Measurements from ENCODE around the gene ARL14.

Gene ARL14

DNA sequence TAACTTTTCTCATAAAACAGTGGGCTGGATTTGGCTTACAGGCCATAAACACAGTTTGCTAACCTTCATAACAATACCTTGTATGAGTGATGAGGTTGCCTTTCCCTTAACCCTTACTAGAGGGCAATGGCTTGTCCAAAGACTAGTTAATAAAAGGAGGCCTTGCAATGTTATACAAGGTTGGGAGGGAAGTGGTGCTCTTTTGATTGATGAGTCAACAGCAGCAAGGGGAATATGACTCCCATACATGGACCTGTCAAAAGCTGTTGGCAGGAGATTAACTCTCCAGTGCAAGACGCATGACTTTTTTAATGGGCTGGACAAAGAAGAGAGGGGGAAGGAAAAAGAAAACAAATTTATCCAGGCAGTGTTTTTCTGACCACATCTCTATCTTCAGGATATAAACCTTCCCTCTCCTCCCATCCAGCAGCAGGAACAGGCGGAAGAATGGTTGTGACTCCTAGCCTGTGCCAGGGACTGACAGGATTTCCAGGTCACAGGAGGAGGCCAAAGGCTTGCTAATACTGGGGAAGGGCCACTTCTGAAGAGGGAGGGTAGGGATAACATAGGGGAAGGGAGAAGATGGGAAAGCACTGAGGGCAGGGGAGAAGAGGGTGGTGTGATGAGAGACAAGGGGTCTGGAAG lies 35.2 kb upstream of the ARL14 start:
- DNase-seq (ENCODE audit: low read depth, low spot score), result peak; percentile 15

DNA sequence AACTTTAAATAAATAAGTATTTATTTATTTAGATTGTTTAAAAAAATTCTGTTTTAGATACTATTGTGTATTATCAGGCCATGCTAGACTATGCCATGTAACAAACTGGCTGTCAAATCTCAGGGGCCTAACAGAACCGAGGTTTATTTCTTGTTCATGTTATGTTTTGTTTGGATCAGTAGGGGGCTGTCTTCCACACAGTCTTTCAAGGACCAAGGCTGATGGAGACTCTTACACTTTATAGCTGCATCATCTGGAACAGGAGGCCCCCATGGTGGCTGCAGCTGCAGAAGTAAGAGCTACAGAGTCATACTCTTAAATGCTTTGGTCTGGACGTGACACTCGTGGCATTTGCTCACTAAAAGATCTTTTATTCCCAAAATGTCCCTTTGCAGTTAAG lies 33.0 kb upstream of the ARL14 start:
- H3K4me3 ChIP-seq (ENCODE audit: low read depth, low read length), result no peak overlapping the region
- in situ Hi-C loops (cut with HindIII; ENCODE audit: low sequenced_read_pairs), result no loop called here
- DNase-seq (ENCODE audit: low read depth, low spot score), result peak; percentile 9
- TF ChIP-seq, protein P1, sequence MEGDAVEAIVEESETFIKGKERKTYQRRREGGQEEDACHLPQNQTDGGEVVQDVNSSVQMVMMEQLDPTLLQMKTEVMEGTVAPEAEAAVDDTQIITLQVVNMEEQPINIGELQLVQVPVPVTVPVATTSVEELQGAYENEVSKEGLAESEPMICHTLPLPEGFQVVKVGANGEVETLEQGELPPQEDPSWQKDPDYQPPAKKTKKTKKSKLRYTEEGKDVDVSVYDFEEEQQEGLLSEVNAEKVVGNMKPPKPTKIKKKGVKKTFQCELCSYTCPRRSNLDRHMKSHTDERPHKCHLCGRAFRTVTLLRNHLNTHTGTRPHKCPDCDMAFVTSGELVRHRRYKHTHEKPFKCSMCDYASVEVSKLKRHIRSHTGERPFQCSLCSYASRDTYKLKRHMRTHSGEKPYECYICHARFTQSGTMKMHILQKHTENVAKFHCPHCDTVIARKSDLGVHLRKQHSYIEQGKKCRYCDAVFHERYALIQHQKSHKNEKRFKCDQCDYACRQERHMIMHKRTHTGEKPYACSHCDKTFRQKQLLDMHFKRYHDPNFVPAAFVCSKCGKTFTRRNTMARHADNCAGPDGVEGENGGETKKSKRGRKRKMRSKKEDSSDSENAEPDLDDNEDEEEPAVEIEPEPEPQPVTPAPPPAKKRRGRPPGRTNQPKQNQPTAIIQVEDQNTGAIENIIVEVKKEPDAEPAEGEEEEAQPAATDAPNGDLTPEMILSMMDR (IDR thresholded peaks at IDR 0.05; ENCODE audit: low read depth, low read length), result peak; percentile 28

More for the DNA sequence above, 35.2 kb upstream of the ARL14 start:
- TF ChIP-seq, protein P1 (IDR thresholded peaks at IDR 0.05; ENCODE audit: low read depth, low read length), result no peak
- in situ Hi-C loops (cut with HindIII; ENCODE audit: low sequenced_read_pairs), result no loop called here
- H3K4me3 ChIP-seq (ENCODE audit: low read depth, low read length), result no peak overlapping the region

DNA sequence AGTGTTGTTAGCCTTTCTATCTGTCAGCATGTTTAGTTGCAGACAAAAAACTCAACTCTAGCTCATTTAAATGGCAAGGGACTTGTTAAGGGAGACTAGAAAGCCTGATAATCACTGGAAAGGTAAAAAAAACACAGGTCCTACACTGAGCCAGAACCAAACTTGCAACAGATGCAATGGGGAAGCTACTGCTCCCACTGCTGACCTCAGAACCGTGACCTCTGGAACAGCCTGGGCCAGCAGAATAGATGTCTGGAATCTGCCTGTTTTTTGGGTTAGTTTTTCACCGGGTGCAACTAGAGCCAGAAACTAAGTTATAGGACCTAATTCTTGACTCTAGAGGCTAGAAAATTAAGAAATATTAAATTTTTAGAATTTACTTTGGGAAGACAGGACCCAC lies 32.5 kb upstream of the ARL14 start:
- DNase-seq (ENCODE audit: low read depth, low spot score), result no peak
- H3K4me3 ChIP-seq (ENCODE audit: low read depth, low read length), result no peak overlapping the region
- TF ChIP-seq, protein P1 (IDR thresholded peaks at IDR 0.05; ENCODE audit: low read depth, low read length), result no peak
- in situ Hi-C loops (cut with HindIII; ENCODE audit: low sequenced_read_pairs), result no loop called here

GRCh38 chr3:160648701-160649100 lies 28.3 kb upstream of the ARL14 start:
- TF ChIP-seq, protein P1 (IDR thresholded peaks at IDR 0.05; ENCODE audit: low read depth, low read length), result no peak
- no peak overlapping the region for H3K4me3 ChIP-seq (ENCODE audit: low read depth, low read length)
- DNase-seq (ENCODE audit: low read depth, low spot score), result no peak
- in situ Hi-C loops (cut with HindIII; ENCODE audit: low sequenced_read_pairs), result no loop called here

DNA sequence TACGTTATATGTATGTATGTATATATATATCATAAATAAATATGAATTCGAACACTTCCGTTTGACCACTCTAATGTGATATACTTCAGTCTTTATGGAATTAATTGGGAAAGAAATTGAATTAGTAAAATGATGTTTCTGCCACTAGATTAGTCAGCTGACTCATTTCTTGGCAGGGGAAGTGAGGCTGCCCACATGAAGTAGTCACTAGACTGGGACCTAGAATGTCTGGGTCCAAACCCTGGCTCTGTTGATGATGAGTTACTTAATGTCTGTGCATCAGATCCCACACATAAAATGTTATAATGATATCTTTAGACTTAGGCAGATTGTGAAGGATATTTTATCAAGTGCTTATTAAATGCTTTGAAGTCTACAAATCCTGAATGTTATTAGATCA lies 27.4 kb upstream of the ARL14 start:
- H3K4me3 ChIP-seq (ENCODE audit: low read depth, low read length), result no peak overlapping the region
- in situ Hi-C loops (cut with HindIII; ENCODE audit: low sequenced_read_pairs), result no loop called here
- TF ChIP-seq, protein P1 (IDR thresholded peaks at IDR 0.05; ENCODE audit: low read depth, low read length), result no peak
- peak; percentile 6 for DNase-seq (ENCODE audit: low read depth, low spot score)

- no peak overlapping the region for H3K4me3 ChIP-seq (ENCODE audit: low read depth, low read length)
- in situ Hi-C loops (cut with HindIII; ENCODE audit: low sequenced_read_pairs), result no loop called here
- TF ChIP-seq, protein P1 (IDR thresholded peaks at IDR 0.05; ENCODE audit: low read depth, low read length), result no peak
- DNase-seq (ENCODE audit: low read depth, low spot score), result no peak
Measured at GRCh38 chr3:160653512-160653911, 23.4 kb upstream of the ARL14 start.
